HG03064 (cell line): ENCODE data around the gene TNS2.

ENCODE experiments used
- ATAC-seq: cut with Tn5 transposase; IDR thresholded peaks from one replicate; pipeline ENCODE4 v1.9.1; 2021; ENCODE audit warnings: low read depth; ENCODE audit not compliant: unreplicated experiment

TNS2 gene

DNA sequence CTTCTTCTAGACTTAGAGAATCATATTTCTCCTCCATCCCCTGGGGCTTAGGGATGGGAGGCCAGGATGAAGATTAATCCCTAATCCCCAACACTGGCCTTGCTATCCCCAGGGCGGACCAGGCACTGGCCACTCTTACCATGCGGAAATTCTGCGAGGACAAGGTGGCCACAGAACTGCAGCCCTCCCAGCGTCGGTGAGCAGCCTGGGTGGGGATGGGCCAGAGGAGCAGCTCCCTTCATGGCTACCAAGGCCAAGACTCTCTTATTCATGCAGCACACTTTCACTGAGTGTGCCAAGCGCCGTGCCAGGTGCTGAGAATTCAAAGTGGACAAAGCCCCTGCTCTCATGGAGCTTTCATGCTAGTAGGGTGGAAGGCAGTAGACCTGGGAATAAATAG lies 7.0 kb downstream of the TNS2 start:
- ATAC-seq, result no peak

DNA sequence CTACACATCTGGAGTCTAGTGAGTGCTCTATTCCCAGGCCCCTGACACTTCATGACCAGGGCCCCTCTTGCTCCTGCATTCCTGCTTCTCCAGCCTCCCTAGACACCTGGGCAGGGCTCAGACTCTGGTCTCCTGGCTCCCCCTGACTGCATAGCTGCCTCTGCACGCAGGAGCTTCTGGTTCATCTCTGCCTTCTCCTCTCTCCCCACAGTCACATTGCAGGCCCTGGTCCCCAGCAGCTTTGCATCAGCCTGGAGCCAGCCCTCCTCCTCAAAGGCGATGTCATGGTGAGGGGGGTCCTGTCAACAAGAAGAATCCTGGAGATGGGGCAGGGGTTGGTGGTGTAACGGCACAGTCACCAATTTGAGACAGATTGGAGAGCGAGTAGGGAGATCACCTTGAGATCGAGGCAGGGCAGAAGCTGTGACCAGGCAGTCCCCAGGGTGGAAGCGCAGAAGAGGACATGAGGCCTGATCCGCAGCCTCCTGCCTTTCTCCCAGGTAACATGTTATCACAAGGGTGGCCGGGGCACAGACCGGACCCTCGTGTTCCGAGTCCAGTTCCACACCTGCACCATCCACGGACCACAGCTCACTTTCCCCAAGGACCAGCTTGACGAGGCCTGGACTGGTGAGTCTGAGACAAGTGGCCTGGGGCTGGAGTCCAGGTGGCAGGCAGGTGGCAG lies 8.1 kb downstream of the TNS2 start:
- ATAC-seq, result no peak

DNA sequence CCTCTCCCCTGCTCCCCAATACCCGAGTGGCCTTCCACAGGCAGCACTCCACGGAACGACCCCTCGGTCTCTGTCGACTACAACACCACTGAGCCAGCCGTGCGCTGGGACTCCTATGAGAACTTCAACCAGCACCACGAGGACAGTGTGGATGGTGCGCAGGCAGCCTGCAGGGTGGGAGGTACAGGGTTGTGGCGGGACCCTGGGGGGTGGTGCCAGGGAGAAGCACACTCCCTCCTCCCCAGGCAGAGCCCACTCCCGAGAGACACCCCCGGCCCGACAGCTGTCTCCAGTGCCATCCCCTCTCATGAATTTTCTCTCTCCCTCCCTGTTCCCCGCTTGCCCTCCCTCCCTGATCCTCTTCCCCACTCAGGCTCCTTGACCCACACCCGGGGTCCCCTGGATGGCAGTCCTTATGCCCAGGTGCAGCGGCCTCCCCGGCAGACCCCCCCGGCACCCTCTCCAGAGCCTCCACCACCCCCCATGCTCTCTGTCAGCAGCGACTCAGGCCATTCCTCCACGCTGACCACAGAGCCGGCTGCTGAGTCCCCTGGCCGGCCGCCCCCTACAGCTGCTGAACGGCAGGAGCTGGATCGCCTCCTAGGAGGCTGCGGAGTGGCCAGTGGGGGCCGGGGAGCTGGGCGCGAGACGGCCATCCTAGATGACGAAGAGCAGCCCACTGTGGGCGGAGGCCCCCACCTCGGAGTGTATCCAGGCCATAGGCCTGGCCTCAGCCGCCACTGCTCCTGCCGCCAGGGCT lies 9.0 kb downstream of the TNS2 start:
- no peak for ATAC-seq

DNA sequence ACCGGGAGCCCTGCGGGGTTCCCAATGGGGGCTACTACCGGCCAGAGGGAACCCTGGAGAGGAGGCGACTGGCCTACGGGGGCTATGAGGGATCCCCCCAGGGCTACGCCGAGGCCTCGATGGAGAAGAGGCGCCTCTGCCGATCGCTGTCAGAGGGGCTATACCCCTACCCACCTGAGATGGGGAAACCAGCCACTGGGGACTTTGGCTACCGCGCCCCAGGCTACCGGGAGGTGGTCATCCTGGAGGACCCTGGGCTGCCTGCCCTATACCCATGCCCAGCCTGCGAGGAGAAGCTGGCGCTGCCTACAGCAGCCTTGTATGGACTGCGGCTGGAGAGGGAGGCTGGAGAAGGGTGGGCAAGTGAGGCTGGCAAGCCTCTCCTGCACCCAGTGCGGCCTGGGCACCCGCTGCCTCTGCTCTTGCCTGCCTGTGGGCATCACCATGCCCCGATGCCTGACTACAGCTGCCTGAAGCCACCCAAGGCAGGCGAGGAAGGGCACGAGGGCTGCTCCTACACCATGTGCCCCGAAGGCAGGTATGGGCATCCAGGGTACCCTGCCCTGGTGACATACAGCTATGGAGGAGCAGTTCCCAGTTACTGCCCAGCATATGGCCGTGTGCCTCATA lies 9.7 kb downstream of the TNS2 start:
- no peak for ATAC-seq

DNA sequence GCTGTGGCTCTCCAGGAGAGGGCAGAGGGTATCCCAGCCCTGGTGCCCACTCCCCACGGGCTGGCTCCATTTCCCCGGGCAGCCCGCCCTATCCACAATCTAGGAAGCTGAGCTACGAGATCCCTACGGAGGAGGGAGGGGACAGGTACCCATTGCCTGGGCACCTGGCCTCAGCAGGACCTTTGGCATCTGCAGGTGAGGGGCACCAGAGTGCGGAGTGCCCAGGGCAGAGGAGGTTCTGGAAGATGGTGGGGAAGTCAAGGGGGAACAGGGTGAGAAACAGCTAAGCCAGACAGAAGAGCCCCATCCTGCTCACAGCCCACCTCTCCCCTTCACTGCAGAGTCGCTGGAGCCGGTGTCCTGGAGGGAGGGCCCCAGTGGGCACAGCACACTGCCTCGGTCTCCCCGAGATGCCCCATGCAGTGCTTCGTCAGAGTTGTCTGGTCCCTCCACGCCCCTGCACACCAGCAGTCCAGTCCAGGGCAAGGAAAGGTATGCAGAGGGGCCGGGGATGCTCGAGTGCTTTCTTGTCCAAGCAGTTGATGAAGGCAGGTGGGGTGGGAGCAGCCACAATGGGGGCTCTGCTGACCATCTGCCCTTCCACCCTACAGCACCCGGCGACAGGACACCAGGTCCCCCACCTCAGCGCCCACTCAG lies 10.3 kb downstream of the TNS2 start:
- ATAC-seq, result no peak

DNA sequence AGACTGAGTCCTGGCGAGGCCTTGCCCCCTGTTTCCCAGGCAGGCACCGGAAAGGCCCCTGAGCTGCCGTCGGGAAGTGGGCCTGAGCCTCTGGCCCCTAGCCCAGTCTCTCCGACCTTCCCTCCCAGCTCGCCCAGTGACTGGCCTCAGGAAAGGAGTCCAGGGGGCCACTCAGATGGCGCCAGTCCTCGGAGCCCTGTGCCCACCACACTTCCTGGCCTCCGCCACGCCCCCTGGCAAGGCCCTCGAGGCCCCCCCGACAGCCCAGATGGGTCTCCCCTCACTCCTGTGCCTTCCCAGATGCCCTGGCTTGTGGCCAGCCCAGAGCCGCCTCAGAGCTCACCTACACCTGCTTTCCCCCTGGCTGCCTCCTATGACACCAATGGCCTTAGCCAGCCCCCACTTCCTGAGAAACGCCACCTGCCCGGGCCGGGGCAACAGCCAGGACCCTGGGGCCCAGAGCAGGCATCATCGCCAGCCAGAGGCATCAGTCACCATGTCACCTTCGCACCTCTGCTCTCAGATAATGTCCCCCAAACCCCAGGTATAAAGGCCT lies 10.9 kb downstream of the TNS2 start:
- no peak for ATAC-seq

DNA sequence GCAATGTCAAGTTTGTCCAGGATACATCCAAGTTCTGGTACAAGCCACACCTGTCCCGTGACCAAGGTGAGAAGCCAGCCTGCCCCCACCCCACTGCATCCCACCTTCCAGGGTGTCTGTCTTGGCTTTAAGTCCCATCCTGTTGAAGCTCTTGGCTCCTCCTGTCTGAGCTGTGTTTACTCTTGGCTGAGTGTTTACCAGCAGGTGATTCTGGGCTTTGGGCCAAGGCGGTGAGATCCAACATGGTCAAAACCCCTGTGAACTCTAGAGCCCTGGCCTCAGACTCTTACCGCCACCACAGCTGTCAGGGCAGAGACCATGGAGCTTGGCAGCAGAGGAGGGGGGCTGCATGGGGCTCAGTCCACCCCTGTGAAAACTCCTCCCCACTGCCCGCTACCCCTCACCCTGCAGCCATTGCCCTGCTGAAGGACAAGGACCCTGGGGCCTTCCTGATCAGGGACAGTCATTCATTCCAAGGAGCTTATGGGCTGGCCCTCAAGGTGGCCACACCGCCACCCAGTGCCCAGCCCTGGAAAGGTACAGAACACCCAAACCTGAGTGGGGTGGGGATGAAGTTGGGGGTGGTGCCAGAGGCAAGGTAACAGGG lies 11.6 kb downstream of the TNS2 start:
- ATAC-seq, result no peak

GRCh38 chr12:53062011-53062961 lies 12.4 kb downstream of the TNS2 start:
- no peak for ATAC-seq

GRCh38 chr12:53062977-53063707 lies 13.3 kb downstream of the TNS2 start:
- ATAC-seq, result no peak

DNA sequence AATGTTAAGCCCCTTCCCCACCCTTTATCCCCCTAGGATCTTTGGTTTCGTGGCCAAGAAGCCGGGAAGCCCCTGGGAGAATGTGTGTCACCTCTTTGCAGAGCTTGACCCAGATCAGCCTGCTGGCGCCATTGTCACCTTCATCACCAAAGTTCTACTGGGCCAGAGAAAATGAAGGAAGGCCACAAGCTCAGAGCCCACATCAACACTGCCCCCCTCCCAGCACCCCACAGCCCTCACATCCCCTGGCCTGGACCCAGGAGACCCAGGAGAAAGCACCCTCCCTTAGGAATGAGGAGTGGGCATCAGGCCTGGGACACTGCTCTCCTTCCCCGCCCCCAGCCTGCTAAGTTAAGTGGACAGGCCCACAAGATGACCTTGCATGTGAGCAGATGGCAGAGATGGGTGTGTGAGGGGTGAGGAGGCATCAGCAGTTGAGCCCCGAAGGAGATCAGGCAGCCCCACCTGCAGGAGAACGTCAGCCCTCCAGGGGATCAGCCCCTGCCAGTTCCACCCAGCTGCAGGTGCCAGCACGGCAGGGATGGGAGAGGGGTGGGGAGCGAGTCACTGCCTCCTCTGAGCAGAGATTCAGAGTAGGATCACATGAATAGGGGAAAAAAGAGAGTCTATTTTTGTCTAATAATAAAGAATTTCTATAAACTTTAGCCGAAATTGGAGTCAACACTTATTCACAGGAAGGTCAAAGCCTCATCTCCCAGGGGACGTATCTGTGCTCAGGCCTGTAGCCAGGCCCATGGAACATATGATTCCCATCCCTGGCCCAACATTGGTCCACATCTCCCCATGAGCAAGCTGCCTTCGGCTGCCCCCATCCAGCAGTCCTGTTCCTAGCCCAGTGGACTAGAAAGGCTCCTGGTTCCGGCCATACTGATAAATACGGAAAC lies 14.1 kb downstream of the TNS2 start:
- ATAC-seq, result no peak

GRCh38 chr12:53064613-53065436 lies 15.0 kb downstream of the TNS2 start:
- no peak for ATAC-seq

- no peak for ATAC-seq
Measured at GRCh38 chr12:53065470-53065869, 15.6 kb downstream of the TNS2 start.

- no peak for ATAC-seq
Measured at GRCh38 chr12:53065975-53066931, 16.4 kb downstream of the TNS2 start.

- no peak for ATAC-seq
Measured at GRCh38 chr12:53067074-53067992, 17.5 kb downstream of the TNS2 start.
